Parathyroid adenoma (tissue), 2 donors: Measurements from ENCODE around the gene MGA.
A peak's percentile ranks its signal among the peaks of the same experiment; 100 is the strongest.

Experiments used
- H2AFZ ChIP-seq: fragments of 300-600 bp; sonication (generic); one replicate; pipeline ENCODE4 v1.7.0; 2017; ENCODE audit warnings: antibody characterized with exemption, mild to moderate bottlenecking
- H3K27ac ChIP-seq: fragments of 300-600 bp; sonication (generic); one replicate; pipeline ENCODE4 v1.7.0; 2017
- H3K27me3 ChIP-seq: fragments of 300-600 bp; sonication (generic); one replicate; pipeline ENCODE4 v1.7.0; 2017; ENCODE audit warnings: low read length; ENCODE audit not compliant: control insufficient read depth, insufficient read depth
- H3K36me3 ChIP-seq: fragments of 300-600 bp; sonication (generic); one replicate; pipeline ENCODE4 v1.7.0; 2017; ENCODE audit warnings: low read length; ENCODE audit not compliant: control insufficient read depth, insufficient read depth
- H3K4me1 ChIP-seq: fragments of 300-600 bp; sonication (generic); one replicate; pipeline ENCODE4 v1.7.0; 2017; ENCODE audit warnings: control low read depth
- H3K4me2 ChIP-seq: fragments of 300-600 bp; sonication (generic); one replicate; pipeline ENCODE4 v1.7.0; 2017; ENCODE audit warnings: low read length
- H3K4me3 ChIP-seq: fragments of 300-600 bp; sonication (generic); one replicate; pipeline ENCODE4 v1.7.0; 2017; ENCODE audit warnings: low read depth, low read length
- H3K79me2 ChIP-seq: fragments of 300-600 bp; sonication (generic); one replicate; pipeline ENCODE4 v1.7.0; 2017; ENCODE audit warnings: control low read depth
- H3K9ac ChIP-seq: fragments of 300-600 bp; sonication (generic); one replicate; pipeline ENCODE4 v1.7.0; 2017; ENCODE audit warnings: mild to moderate bottlenecking
- H3K9me3 ChIP-seq: fragments of 300-600 bp; sonication (generic); one replicate; pipeline ENCODE4 v1.7.0; 2017; ENCODE audit warnings: low read length; ENCODE audit not compliant: control insufficient read depth
- TF ChIP-seq, protein P1 (sequence below): fragments of 300-600 bp; sonication (generic); IDR thresholded peaks from one replicate; pipeline ENCODE4 v1.7.0; 2017; ENCODE audit warnings: antibody characterized with exemption, mild to moderate bottlenecking
- donor health status: primary hyperparathyroidism.

Gene MGA

DNA sequence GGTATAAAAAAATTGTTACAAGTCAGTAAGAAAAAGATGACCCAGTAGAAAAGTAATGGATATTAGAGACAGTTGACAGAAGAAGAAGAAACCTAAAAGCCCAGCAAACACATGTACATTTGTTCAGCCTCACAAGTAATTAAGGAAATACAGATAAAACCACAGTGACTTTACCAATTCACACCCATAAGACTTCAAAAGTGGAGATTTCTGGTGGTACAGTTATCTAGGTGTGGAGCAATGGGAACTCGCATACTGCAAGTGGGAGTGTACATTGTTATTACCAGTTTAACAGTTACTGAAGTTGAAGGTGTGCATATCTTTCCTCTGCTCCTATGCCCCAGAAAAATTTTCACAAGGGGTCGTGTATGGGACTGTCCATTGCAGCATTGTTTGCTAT lies 96.0 kb downstream of the MGA start:
- Histone ChIP-seq H3K27me3 (no peaks in the 10 kb centered on the region), H3K4me2 (no peak overlapping the region), H3K36me3 (no peaks in the 10 kb centered on the region), H3K9me3 (no peaks in the 10 kb centered on the region), H2AFZ (no peak overlapping the region), H3K79me2 (no peaks in the 10 kb centered on the region), H3K4me3 (no peak overlapping the region), H3K4me1 (no peaks in the 10 kb centered on the region), H3K9ac (no peak overlapping the region), H3K27ac (no peak overlapping the region)
- TF ChIP-seq, protein P1, sequence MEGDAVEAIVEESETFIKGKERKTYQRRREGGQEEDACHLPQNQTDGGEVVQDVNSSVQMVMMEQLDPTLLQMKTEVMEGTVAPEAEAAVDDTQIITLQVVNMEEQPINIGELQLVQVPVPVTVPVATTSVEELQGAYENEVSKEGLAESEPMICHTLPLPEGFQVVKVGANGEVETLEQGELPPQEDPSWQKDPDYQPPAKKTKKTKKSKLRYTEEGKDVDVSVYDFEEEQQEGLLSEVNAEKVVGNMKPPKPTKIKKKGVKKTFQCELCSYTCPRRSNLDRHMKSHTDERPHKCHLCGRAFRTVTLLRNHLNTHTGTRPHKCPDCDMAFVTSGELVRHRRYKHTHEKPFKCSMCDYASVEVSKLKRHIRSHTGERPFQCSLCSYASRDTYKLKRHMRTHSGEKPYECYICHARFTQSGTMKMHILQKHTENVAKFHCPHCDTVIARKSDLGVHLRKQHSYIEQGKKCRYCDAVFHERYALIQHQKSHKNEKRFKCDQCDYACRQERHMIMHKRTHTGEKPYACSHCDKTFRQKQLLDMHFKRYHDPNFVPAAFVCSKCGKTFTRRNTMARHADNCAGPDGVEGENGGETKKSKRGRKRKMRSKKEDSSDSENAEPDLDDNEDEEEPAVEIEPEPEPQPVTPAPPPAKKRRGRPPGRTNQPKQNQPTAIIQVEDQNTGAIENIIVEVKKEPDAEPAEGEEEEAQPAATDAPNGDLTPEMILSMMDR = no peak

DNA sequence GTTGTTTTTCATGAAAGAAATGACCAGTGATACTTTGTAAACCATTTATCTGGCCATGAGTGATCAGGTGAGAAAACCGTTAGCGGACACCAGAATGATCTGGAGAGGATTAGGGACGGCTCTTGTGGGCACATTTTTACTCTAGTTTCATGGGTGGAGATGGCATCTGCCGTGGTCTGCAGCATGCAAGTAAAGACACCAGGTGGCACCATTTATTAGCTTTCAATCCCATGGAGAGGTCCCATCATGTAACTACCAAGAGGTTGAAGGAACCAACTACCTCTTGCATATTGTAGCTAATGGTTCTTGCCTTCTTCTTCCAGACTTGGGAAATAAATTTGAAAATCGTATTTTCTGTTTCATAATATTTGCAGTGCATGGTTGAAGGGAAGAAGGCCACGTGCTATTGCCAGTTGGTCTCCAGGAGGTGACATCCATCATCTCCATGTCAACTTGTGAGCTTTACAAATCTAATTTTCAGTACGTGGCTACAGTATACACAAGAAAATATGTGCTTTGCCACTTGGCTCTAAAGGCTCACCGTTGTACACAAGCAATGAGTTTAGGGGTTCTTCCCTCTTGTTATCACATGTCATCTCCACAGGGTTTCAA lies 112.6 kb downstream of the MGA start:
- H3K9me3 ChIP-seq = no peaks in the 10 kb centered on the region
- H3K4me2 ChIP-seq = no peak overlapping the region
- no peak overlapping the region for H3K4me3 ChIP-seq
- H2AFZ ChIP-seq = no peak overlapping the region
- TF ChIP-seq, protein P1 = peak; percentile 57
- no peaks in the 10 kb centered on the region for H3K27me3 ChIP-seq
- H3K4me1 ChIP-seq = peaks cover 3% of the 10 kb centered on the region
- no peak overlapping the region for H3K27ac ChIP-seq
- H3K79me2 ChIP-seq = peaks cover 2% of the 10 kb centered on the region
- no peak overlapping the region for H3K9ac ChIP-seq
- no peaks in the 10 kb centered on the region for H3K36me3 ChIP-seq

DNA sequence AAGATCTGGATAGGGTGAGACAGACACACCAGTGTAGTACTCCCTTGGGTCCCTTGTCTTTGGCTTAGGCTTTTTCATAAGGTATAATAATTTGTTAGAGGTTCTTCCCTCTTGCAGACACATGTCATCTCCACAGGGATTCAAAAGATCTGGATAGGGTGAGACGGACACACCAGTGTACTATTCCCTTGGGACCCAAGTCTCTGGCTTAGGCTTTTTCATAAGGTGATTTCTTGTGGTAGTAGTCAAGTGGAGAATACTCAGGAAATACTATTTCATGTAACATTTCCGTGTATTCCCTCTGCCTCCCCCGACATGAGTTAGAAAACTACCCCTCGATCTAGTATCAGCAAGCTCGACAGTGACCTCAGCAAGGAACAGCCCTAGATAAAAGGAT lies 113.1 kb downstream of the MGA start:
- Histone ChIP-seq H3K9me3 (no peaks in the 10 kb centered on the region), H2AFZ (no peak overlapping the region), H3K9ac (no peak overlapping the region), H3K4me3 (no peak overlapping the region), H3K79me2 (peaks cover 2% of the 10 kb centered on the region), H3K4me2 (no peak overlapping the region), H3K4me1 (peaks cover 3% of the 10 kb centered on the region), H3K27ac (peak overlapping the region; percentile 75), H3K36me3 (no peaks in the 10 kb centered on the region), H3K27me3 (no peaks in the 10 kb centered on the region)
- TF ChIP-seq, protein P1 = no peak

DNA sequence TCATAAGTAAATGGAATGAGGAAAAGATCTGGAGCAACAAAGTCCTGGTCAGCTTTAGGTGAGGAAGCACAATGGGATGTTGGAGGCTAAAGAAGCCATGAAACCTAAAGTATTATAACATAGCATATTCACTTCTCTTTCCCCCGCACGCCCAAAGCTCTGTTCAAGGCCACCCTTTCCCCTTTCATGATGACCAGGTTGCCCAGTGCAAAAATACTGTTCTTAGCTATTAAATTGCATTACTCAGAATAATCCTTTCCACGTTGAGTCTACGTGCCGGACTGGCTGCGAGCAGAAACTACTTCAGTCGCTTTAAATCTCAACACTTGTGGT lies 113.5 kb downstream of the MGA start:
- H3K4me2 ChIP-seq = peak overlapping the region; percentile 94
- peak overlapping the region; percentile 75 for H3K27ac ChIP-seq
- H3K79me2 ChIP-seq = peaks cover 2% of the 10 kb centered on the region
- H3K9ac ChIP-seq = no peak overlapping the region
- no peaks in the 10 kb centered on the region for H3K27me3 ChIP-seq
- peak overlapping the region; percentile 71 for H3K4me3 ChIP-seq
- peak overlapping the region; percentile 74 for H2AFZ ChIP-seq
- H3K36me3 ChIP-seq = no peaks in the 10 kb centered on the region
- H3K4me1 ChIP-seq = peaks cover 3% of the 10 kb centered on the region
- no peaks in the 10 kb centered on the region for H3K9me3 ChIP-seq
- TF ChIP-seq, protein P1 = no peak
